Renal cortex interstitium (tissue), 11 donors: ENCODE measurements around the gene TGM4. TPM values are rescaled to one million over a fixed set of nuclear protein-coding genes. Genes with fewer than 3 reads are reported as not detected.

Source experiments
- DNase-seq, 11 donors: peaks; one replicate each; pipeline ENCODE4 v3.0.0-alpha.2; 2013; ENCODE audit warnings: low read depth in 9 of 11, low spot score in 4 of 11; ENCODE audit errors: extremely low read depth in 1 of 11
- polyA plus RNA-seq, 3 donors: library from polyadenylated mRNA; unstranded; fragments of 120-200 nt; gene quantifications; one replicate each; pipeline ENCODE4 v1.2.1, GENCODE V29; 2013; ENCODE audit not compliant: insufficient read length in 3 of 3

Gene TGM4
- polyA plus RNA-seq, 3 donors = 0.03 to 0.18 (median 0.12) TPM

- no peak for DNase-seq
These were observed 3.9 kb upstream of the TGM4 start for GRCh38 chr3:44870375-44871061.

- DNase-seq = no peak
These were observed 1.2 kb downstream of the TGM4 start for GRCh38 chr3:44875596-44875995.

DNA sequence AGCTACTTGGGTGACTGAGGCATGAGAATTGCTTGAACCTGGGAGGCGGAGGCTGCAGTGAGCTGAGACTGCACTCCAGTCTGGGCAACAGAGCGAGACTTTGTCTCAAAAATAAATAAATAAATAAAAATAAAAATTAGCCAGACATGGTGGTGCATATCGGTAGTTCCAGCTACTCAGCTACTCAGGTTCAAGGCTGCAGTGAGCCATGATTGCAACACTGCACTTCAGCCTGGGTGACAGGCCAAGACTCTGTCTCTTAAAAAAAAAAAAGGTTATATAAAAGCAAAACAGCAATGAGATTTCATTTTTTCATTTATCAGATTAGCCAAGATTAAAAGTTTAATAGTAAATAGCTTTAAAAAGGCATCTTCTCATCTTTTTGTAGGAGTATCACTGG lies 2.9 kb downstream of the TGM4 start:
- DNase-seq = no peak

- DNase-seq = no peak
These were observed 5.9 kb downstream of the TGM4 start for GRCh38 chr3:44880284-44880683.

DNA sequence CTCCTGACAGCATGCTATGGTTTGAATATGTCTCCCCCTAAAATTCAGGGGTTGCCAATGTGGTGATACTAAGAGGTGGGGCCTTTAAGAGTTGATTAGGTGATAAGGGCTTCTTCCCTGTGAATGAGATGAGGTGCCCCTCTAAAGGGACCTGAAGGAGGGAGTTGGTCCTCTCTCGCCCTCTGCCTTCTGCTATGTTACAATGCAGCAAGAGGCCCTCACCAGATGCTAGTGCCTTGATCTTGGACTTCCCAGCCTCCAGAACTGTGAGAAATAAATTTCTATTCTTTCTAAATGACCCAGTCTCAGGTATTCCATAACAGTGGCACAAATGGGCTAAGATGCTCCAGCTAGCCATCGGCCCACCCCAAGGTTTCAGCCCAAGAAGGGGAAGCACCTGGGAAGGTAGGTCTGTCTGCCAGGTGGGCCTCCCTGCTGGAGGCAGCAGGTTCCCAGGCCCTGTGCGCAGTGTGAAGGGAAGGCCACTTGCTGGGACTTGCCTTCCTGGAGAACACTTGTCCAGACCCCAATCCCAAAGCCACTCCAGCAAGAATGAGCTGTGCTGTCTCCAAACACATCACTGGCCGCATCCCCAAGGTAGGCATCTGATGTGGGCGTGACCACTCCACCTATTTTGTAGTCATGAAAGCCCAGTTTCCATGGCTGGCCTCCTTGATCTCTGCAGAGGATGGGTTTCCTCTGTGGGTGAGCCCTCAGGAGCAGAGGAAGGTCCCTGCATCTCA lies 9.0 kb downstream of the TGM4 start:
- DNase-seq = no peak

DNA sequence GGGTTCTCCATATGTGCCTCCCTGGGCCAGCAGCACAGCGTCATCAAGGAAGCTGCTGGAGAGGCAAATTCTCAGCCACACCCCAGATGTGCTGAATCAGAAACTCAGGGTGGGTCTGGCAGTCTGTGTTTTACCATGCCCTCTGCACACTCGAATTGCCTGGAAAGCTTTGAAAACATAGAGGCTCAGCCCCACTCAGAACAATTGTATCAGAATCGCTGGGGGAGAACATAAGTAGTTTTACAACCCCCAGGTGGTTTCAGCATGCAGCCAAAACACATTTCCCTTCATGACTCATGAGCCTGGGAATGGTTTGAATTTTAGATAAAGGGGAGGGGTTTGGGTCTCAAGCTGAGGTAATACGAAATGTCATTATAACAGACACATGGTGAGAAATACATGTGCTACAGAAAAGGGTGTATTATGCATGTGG lies 9.6 kb downstream of the TGM4 start:
- DNase-seq = no peak

DNA sequence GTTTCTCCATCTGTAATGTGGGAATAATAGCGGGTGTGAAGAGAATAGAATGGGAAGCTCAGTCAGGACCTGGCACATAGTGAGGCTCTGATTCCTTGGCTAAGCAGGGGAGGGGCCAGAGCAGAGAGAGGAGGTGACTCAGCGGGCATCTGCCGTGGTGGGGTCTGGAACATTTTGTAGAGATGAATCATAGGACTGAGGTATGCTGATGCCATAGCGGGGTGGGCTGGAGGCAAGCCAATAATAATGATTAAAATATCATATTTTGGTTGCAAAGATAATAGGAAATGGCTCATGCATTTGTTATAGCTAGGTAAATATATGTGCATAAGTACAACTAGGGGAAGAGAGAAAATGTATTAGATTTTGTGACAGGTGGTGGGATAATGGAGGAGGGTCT lies 11.2 kb downstream of the TGM4 start:
- DNase-seq = no peak

- DNase-seq = no peak
These were observed 12.2 kb downstream of the TGM4 start for GRCh38 chr3:44886561-44886960.

GRCh38 chr3:44887101-44887500 lies 12.7 kb downstream of the TGM4 start:
- no peak for DNase-seq

- DNase-seq = no peak
These were observed 15.8 kb downstream of the TGM4 start for GRCh38 chr3:44890258-44890657.

- no peak for DNase-seq
These were observed 16.4 kb downstream of the TGM4 start for GRCh38 chr3:44890852-44891251.

- no peak for DNase-seq
These were observed 18.3 kb downstream of the TGM4 start for GRCh38 chr3:44892689-44893088.

- DNase-seq = no peak
These were observed 18.7 kb downstream of the TGM4 start for GRCh38 chr3:44893097-44893496.

GRCh38 chr3:44894485-44894884 lies 20.1 kb downstream of the TGM4 start:
- no peak for DNase-seq

- DNase-seq = no peak
These were observed 22.0 kb downstream of the TGM4 start for GRCh38 chr3:44896440-44896839.

GRCh38 chr3:44899683-44900367 lies 25.4 kb downstream of the TGM4 start:
- DNase-seq = no peak

DNA sequence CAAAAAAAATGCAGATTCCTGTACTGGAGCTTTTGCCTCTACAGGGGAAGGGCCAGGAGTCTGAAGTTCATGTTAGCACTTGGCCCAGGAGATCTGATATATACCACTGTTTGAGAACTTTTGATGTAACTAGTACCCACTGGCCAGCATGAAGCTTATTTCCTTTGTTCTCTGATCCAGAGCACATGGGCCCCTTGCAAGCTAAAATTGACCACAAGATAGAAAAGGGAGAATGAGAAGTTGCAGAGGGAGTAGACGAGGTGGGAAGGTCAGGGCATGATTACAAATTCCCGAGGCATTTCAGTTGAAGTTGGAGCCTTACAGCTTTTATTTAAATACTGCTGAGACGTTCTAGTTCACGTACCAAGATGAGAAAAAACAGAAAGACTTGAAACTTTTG lies 28.2 kb downstream of the TGM4 start:
- DNase-seq = no peak

DNA sequence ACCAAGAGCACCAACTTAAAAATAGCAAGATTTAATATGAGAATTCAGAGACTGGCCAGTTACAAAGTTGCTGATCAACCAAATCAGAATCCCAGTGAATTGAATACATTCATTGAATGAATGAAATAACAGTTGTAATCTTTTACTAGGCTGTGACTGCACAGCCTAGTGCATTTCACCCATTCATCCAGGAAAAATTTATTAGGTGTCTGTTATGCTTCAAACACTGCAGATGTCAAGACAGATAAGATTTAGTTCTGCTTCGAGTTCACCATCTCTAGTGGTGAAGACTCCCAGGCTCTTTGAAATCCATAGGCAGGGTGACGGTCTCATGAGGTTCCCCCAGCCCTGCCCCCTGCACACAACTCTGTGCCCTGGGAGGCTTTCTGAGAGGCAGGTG lies 28.9 kb downstream of the TGM4 start:
- DNase-seq = no peak

DNA sequence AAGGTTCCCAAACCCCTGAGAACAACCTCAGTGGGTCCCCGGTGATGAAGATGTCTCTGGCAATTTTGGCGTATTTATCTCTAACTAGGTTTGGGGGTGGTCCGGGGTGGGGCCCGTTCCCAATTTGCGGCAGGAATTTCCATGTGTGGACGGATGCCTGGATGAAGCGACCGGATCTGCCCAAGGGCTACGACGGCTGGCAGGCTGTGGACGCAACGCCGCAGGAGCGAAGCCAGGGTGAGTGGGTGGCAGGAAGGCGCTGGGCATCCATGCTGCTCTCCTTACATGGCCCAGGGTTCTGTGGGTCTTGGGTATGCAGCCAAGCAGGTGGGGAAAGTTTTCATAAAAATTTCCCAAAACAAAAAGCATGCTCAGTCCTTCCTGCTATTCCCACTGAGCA lies 29.3 kb downstream of the TGM4 start:
- no peak for DNase-seq

GRCh38 chr3:44905446-44906157 lies 31.2 kb downstream of the TGM4 start:
- no peak for DNase-seq
